Astrocyte of the cerebellum (primary cell): ENCODE results near the gene CLN3.

Source experiments
- DNase-seq: peaks from one replicate; pipeline ENCODE4 v3.0.0-alpha.2; 2011; ENCODE audit warnings: low read depth
- H3K4me3 ChIP-seq: 2 replicates; pipeline ENCODE4 v1.5.1; 2011; ENCODE audit warnings: mild to moderate bottlenecking, low read depth, low read length, moderate library complexity
- in situ Hi-C: cut with HindIII; loops from 2 replicates; pipeline ENCODE4 v1.10.0; 2017; ENCODE audit warnings: low sequenced_read_pairs
- TF ChIP-seq, protein P1 (sequence below): IDR thresholded peaks from 2 replicates; pipeline ENCODE4 v1.5.1; 2012; ENCODE audit warnings: low read length, low read depth, moderate library complexity, mild to moderate bottlenecking; ENCODE audit errors: missing control alignments

The CLN3 gene

DNA sequence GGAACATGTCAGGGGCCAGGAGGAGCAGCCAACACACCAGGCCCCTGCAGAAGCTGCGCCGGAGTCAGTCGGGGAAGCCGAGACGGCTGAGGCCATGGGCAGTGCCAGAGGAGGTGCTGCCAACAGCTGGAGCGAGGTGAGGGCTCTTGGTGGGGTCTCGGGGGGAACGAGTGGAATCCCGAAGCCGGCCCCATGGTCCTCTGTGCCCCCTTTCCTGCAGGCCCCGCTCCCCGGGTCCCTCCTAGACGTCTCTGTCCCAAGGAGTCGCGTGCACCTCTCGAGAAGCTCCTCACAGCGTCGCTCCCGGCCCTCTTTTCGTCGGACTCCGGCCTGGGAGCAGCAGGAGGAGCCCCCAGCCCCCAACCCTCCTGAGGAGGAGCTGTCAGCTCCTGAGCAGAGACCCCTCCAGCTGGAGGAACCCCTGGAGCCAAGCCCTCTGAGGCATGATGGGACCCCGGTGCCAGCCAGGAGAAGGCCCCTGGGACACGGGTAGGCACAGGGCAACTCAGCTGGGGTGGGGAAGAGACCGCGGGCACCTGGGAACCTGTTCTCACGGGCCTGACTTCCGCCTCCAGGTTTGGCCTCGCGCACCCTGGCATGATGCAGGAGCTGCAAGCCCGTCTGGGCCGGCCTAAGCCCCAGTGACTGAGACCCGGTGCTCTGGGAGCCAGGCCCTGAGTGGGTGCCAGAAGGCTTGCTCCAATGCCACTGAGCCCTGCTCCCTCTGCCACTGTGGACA lies 6.2 kb upstream of the CLN3 start:
- TF ChIP-seq, protein P1, sequence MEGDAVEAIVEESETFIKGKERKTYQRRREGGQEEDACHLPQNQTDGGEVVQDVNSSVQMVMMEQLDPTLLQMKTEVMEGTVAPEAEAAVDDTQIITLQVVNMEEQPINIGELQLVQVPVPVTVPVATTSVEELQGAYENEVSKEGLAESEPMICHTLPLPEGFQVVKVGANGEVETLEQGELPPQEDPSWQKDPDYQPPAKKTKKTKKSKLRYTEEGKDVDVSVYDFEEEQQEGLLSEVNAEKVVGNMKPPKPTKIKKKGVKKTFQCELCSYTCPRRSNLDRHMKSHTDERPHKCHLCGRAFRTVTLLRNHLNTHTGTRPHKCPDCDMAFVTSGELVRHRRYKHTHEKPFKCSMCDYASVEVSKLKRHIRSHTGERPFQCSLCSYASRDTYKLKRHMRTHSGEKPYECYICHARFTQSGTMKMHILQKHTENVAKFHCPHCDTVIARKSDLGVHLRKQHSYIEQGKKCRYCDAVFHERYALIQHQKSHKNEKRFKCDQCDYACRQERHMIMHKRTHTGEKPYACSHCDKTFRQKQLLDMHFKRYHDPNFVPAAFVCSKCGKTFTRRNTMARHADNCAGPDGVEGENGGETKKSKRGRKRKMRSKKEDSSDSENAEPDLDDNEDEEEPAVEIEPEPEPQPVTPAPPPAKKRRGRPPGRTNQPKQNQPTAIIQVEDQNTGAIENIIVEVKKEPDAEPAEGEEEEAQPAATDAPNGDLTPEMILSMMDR = no peak

DNA sequence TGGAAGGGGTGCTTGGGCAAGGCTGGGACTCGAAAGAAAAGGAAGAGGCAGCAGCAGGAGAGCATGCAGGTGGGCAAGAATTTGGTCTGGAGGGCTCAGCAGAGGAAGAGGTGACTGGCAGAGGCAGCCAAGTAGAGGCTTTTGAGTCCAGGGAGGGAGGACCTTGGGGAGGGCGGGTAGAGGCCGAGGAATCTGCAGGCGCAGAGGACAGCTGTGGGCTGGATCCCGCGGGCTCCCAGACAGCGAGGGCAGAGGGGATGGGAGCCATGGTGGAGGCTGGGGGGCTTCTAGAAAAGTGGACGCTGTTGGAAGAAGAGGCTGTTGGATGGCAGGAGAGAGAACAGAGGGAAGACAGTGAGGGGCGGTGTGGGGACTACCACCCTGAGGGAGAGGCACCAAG lies 5.5 kb upstream of the CLN3 start:
- in situ Hi-C loops = no loop called here
- TF ChIP-seq, protein P1 = no peak
- no peak for DNase-seq
- H3K4me3 ChIP-seq = no peak overlapping the region

More for the DNA sequence above, 6.2 kb upstream of the CLN3 start:
- in situ Hi-C loops = no loop called here
- no peak for DNase-seq
- no peak overlapping the region for H3K4me3 ChIP-seq

DNA sequence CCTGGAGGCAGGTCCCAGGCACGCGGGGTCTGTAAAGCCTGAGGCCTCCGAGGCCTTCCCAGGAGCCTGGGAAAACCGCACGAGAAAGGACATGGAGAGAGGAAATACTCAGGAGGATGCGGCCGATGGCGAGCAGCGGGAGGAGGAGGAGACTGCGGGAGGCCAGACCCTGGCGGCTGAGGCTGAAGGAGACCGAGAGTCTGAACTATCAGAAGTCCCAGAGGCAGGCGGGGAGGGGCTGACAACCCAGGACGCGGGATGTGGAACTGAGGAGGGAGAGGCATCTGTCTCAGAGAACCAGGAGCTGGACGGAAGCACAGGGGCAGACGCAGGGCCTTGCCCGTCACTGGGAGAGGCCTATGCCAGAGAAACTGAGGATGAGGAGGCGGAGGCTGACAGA lies 5.0 kb upstream of the CLN3 start:
- TF ChIP-seq, protein P1 = no peak
- in situ Hi-C loops = no loop called here
- no peak overlapping the region for H3K4me3 ChIP-seq
- DNase-seq = no peak

DNA sequence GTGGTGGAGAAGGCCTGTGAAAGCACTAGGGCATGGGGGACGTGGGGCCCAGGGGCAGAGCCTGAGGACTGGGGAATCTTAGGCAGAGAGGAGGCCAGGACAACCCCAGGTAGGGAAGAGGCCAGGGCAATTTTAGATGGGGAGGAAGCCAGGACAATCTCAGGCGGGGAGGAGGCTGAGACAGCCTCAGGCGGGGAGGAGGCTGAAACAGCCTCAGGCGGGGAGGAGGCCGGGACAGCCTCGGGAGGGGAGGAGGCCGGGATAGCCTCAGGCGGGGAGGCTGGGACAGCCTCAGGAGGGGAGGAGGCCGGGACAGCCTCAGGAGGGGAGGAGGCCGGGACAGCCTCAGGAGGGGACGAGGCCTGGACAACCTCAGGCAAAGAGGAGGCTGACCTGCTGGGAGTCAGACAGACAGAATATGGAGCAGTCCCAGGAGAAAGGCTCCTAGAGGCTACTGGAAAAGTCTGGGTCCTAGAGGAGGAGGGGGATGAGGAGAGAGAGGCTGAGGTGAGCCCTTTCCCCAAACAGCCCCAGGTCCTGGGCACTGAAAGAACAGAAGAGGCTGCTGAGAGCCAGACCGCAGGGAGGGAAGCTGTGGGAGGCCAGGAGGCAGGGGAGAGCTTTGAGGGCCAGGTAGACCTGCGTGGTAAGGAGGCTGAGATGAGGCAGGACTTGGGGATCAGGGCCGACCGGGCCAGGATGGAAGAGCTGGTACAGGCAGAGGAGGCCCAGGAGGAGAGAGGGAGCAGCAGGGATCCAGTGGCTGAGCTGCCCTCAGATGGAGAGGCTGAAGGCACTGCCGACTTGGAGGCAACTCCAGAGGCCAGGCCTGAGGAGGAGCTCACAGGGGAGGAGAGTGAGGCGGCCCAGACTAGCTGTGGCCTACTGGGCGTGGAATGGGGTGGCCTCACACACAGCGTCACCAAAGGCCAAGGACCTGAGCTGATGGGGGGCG lies 4.2 kb upstream of the CLN3 start:
- no peak for DNase-seq
- in situ Hi-C loops = no loop called here
- no peak overlapping the region for H3K4me3 ChIP-seq
- TF ChIP-seq, protein P1 = no peak

DNA sequence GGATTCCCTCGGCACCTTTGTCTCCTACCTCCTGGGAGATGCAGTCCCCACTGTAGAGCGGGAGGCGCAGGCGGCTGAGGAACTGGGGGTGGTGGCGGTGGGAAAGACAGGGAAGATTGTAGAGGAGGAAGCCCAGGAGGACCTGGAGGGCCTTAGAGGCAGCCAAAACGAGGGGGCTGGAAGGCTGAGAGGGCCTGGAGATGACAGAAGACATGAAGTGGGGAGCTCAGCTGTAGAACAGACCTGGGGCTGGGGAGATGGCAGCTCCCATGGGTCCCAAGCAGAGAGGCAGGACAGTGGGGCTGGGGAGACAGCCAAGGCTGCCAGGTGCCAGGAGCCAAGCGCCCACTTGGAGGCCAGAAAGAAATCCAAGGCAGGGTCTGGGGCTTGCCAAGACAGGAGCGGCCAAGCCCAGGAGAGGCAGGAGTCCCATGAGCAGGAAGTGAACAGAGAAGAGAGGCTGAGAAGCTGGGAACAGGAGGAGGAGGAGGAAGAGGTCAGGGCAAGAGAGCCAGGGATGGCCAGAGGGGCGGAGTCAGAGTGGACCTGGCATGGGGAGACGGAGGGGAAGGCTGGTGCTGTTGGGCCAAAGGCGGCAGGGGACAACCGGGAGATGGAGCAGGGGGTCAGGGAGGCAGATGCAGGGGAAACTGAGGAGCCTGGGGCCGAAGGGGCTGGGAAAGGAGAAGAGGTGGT lies 3.4 kb upstream of the CLN3 start:
- in situ Hi-C loops = no loop called here
- DNase-seq = no peak
- no peak overlapping the region for H3K4me3 ChIP-seq
- TF ChIP-seq, protein P1 = no peak
